HG02938 (cell line): ENCODE measurements around the gene FBXL20.
"Not testable (repeated sequence)": the region's sequence is repeated elsewhere in the genome, so short reads cannot be mapped to it uniquely, and the experiment has no call there.

Experiments used
- ATAC-seq: cut with Tn5 transposase; IDR thresholded peaks from one replicate; pipeline ENCODE4 v1.9.1; 2021; ENCODE audit warnings: mild to moderate bottlenecking, moderate library complexity; ENCODE audit not compliant: unreplicated experiment

FBXL20 gene

GRCh38 chr17:39261286-39261685 is 140.1 kb downstream of the FBXL20 start:
- no peak for ATAC-seq

- no peak for ATAC-seq
These were observed 148.5 kb downstream of the FBXL20 start for GRCh38 chr17:39252788-39253460.

GRCh38 chr17:39251997-39252396 is 149.4 kb downstream of the FBXL20 start:
- no peak for ATAC-seq

GRCh38 chr17:39250076-39250475 is 151.3 kb downstream of the FBXL20 start:
- not testable (repeated sequence) for ATAC-seq

GRCh38 chr17:39246274-39246673 is 155.2 kb downstream of the FBXL20 start:
- no peak for ATAC-seq

GRCh38 chr17:39244600-39245570 is 156.5 kb downstream of the FBXL20 start:
- ATAC-seq = no peak

- no peak for ATAC-seq
These were observed 157.3 kb downstream of the FBXL20 start for GRCh38 chr17:39244016-39244599.

GRCh38 chr17:39243155-39243554 is 158.3 kb downstream of the FBXL20 start:
- no peak for ATAC-seq

GRCh38 chr17:39240631-39241030 is 160.8 kb downstream of the FBXL20 start:
- ATAC-seq = no peak

GRCh38 chr17:39239640-39240314 is 161.6 kb downstream of the FBXL20 start:
- ATAC-seq = no peak

- no peak for ATAC-seq
These were observed 163.0 kb downstream of the FBXL20 start for GRCh38 chr17:39238311-39238972.

GRCh38 chr17:39237586-39237985 is 163.8 kb downstream of the FBXL20 start:
- no peak for ATAC-seq

GRCh38 chr17:39236981-39237441 is 164.4 kb downstream of the FBXL20 start:
- no peak for ATAC-seq

- no peak for ATAC-seq
These were observed 164.9 kb downstream of the FBXL20 start for GRCh38 chr17:39236450-39236927.

GRCh38 chr17:39235555-39236449 is 165.6 kb downstream of the FBXL20 start:
- ATAC-seq = no peak

GRCh38 chr17:39231591-39232551 is 169.6 kb downstream of the FBXL20 start:
- no peak for ATAC-seq

- ATAC-seq = no peak
These were observed 170.3 kb downstream of the FBXL20 start for GRCh38 chr17:39231091-39231561.

GRCh38 chr17:39230361-39230760 is 171.1 kb downstream of the FBXL20 start:
- ATAC-seq = no peak
